ENCODE results near the gene FAM3C. TPM values are rescaled to one million over a fixed set of nuclear protein-coding genes. Genes with fewer than 3 reads are reported as not detected.
"Not testable (repeated sequence)": the region's sequence is repeated elsewhere in the genome, so short reads cannot be mapped to it uniquely, and the experiment has no call there.

Gene FAM3C
- total RNA-seq, 1 experiment from 2014 or later = 83.5 TPM

DNA sequence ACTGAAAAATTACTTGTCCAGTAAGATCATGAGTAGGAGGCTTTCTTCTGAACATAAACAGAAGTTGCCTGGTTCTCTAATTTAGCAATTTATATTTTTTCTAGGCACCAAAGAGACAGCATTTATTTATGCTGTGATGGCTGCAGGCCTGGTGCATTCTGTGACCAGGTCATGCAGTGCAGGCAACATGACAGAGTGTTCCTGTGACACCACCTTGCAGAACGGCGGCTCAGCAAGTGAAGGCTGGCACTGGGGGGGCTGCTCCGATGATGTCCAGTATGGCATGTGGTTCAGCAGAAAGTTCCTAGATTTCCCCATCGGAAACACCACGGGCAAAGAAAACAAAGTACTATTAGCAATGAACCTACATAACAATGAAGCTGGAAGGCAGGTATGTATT is 64.5 kb downstream of the FAM3C start:
- DNase-seq (ENCODE audit: low read depth) = no peak

DNA sequence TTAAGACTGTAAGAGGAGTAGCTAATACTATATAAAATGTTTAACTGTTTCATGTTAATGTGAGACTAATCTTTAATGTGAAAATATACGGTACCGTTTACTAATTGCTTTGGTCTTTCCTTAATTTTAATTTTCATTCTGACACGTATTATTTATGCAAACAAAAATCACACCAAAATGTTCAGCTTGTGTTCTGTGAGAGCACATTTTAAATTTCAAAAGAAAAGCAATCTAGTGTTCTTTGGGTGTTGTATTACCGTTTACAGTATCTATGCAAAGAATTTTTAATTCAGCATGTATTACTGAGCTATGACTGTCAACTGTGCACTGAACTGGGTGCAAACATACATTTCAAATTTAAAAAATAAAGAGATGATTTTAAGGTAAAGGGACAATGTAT is 65.1 kb downstream of the FAM3C start:
- DNase-seq (ENCODE audit: low read depth) = no peak

DNA sequence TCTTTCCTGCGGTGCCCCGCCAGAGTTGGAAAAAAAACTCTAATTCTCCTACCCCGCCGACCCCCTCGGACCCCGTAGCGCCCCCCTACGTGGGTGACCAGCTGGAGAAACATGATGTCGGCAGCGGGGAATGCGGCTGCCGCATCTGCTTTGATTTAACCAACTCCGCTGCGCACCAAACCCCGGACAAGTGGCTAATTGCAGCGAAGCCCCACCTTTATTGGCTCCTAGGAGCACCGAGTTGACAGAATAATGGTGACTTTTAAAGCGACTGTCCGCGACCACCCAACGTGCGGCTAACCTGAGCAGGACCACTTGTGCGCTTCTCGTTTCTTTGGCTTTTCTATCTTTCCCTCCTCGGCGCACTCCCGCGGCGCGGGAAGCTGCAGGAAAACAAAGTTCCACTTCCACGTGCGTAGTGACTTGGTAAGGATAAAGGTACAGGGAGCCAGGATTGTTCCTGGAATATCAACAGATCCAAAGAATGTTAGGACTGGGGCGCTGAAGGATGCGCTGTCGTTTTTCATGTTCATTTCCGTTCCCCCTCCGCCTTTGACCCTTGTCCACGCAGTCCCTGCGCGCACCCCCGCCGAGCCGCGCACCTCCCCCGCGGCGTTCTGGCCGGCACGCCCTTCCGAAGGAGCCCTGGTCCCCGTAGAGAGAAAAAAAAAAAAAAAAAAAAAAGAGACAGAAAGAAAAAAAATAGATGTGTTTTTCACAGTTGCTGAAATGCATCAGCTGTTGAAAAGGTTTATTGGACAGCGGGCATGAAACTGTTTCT is 65.9 kb downstream of the FAM3C start:
- DNase-seq (ENCODE audit: low read depth) = no peak

DNA sequence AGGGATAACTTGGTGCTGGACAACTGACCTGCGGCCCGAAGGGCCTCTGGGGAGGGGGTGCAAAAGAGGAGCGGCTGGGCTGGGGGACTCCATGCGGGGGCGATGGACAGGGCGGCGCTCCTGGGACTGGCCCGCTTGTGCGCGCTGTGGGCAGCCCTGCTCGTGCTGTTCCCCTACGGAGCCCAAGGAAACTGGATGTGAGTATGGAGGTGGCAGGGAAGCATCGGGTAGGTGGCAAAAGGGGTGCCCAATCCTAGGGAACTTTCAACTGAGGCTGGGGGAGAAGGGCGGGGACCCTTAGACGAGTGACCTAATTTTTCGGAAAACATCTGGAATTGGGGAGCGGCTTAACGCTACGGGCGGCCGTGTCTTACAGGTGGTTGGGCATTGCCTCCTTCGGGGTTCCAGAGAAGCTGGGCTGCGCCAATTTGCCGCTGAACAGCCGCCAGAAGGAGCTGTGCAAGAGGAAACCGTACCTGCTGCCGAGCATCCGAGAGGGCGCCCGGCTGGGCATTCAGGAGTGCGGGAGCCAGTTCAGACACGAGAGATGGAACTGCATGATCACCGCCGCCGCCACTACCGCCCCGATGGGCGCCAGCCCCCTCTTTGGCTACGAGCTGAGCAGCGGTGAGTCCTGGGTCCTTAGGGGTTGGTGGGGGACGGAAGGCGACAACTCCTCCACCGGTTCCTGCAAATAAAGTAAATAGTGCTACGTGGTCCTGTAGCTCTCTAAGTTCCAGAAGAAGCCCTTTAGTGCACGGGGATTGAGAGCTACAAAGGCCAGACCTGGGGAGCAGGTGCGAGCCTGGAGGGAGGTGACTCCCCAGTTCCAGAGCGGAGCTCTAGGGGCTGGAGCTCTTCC is 66.7 kb downstream of the FAM3C start:
- DNase-seq (ENCODE audit: low read depth) = no peak

DNA sequence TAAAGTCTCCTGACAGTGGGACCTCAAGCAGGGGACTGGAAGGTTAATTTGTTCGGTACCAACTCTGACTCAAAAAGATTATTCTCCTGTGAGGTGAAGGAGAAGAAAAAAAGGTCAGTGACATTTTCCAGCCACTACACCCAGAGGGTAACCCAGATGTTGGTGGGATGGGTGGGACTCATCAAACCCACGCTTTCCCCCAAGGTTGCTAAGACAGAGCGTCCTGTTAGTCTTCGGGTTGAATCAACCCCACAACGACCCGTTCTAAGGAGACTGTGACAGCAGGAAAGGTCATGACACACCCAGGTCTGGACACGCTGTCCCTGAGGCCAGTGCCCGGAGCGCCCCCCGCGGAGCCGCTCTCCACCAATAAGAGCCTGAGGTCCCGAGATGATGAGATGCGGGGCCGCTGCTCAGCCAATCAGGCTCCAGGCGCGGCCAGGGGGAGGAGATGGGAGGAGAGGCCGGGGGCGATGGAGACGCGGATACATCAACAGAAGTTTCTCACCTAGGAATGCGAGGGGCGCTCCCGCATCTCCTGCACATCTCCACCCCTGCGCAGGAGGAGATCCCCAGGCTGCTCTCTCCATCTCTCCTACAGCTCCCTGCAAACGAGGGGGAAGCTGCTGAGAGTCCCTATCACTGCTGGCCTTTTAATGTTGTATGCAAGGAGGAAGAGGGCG is 67.5 kb downstream of the FAM3C start, which contains the start of gene WNT16:
Gene WNT16 (plus strand): TSS at position 493 of the 683 bp plus-strand sequence. CDS start 293 bp downstream, outside the sequence.
- DNase-seq (ENCODE audit: low read depth) = no peak

DNA sequence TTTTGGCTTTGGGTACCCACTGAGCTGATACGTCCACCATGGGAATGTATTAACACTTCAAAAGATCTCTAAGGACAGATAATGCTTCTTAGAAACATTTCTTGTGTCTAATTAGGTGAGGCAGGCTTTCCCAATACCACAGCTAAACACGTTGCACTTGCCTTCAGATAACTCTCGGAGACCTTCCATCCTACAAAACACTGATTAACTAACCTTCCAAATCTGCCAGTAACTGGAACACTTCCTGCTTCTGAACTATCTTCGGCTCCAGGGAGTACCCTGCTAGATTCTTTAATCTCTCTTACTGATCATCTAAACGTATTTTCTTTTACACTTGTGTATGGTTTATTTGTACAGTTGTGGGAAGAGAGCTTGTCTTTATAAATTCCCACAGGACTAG is 68.4 kb downstream of the FAM3C start:
- DNase-seq (ENCODE audit: low read depth) = no peak

DNA sequence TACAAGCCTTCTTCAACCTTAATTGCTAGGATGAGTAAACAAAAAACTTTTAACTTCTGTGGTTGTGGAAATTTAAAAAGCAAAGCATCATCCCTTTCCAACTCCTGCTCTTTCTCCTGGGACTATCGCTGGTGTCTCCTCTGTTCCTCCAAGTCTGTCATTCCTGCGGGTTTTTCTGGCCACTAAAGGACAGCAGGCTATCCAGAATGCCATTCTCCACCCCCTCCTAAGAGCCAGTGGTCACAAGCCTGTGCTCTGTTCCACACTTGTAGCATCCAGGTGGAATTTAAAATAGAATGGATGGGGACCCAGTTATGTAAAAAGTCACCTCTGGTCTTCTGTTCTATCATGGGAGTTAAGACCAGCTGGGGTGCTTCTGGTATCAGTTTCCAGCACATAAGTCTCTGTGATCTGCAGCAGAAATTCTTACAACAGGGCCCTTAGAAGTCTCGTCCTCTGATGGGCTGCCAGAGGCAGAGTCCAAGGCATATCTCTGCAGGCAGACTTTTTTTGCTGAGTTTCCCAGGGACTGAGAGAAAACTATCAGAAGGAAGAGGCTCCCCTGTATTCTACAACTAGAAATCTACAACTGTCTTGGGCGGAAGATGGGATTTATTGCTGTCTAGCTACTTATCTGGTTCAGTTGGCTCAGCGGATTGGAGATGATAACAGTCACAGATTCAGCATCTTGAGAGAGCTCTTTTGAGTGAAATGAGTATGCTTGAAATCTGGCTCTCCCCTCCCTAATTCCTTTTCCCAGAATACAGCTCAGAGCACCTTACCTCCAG is 72.4 kb downstream of the FAM3C start:
- DNase-seq (ENCODE audit: low read depth) = no peak

DNA sequence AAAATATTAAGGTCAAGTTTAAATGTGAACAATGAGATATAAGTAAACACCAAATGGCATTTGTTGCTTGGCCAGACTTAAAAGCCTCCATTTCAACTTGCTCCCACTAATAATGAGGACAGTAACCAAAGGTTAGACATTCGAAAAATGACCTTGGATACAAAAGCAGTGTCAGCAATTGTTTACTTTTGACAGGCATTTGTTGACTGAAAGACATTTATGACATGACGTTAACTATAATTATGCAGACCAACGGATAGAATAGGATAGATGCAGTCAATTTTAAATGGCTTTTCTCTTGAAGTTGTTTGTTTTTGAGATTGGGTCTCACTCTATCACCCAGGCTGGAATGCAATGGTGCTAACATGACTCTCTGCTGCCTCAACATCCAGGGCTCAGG is 73.6 kb downstream of the FAM3C start:
- DNase-seq (ENCODE audit: low read depth) = no peak

DNA sequence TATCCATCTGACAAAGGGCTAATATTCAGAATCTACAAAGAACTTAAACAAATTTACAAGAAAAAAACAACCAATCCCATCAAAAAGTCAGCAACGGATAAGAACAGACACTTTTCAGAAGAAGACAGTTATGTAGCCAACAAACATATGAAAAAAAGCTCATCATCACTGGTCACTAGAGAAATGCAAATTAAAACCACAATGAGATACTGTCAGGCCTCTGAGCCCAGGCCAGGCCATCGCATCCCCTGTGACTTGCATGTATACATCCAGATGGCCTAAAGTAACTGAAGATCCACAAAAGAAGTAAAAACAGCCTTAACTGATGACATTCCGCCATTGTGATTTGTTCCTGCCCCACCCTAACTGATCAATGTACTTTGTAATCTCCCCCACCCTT is 80.9 kb downstream of the FAM3C start:
- DNase-seq (ENCODE audit: low read depth) = not testable (repeated sequence)

DNA sequence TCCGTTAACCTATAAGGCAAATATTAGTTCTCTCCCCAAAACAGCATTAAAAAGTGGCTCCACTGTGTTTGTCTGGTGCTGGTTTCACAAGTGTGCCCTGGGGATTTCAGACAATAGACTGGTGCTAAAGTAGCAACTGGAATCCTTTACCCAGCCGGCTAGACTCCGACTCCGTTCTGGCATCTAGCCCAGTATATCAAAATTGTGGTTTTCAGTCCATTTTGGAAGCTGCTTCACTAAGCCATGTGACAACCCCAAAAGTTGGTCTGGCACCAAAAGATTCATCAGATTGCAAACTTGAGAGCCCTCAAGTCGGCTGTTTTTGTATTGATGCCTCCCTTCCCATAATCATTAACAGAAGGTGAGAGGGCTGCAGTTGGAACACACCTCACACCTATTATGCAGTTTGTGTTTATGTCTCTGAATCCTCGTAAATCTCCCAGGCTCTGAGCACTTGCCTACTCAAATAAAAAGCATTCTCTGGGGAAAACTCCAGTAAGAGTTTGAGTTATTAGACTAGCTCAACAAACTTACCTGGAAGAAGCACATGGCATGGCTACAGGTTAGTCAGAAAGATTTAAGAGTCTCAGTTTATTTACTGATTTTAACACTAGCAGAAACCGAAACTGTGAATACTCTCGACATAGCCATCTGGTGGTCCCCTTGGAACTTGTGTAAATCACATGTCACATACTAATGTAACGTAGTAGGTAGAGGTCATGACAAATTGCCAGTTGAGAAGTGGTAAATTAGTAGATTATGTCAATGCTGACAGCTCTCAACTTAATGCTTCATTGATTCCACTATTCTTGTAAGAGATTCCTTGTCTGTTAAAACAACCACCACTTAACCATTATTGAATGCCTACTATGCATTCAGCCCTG is 82.1 kb downstream of the FAM3C start:
- DNase-seq (ENCODE audit: low read depth) = no peak

DNA sequence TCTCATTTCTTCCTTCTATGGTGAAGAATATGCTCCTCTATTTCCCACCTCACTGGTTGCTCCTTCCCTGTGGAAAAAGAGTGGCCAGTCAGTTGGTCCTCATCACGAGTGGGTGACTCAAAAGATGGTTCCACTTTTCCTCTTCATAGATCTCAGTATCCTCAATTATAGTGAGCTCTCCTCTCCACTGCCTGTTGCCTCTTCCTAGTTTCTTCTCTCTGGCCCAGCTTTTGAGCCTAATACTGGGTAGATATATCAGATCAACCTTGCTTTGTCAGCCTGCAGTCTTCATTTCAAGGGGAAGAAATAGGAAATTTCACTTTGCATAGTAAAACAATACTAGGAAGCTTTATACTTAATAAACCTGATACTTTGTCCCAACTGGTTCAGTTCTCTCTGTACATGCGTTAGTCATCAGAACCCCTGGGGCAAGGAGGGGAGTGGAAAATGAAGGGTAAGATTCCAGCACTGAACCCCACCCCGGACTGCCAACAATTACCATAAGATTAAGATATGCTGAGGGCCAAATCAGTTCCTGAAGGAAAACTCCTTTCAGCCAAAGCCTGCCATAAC is 82.8 kb downstream of the FAM3C start:
- no peak for DNase-seq (ENCODE audit: low read depth)

DNA sequence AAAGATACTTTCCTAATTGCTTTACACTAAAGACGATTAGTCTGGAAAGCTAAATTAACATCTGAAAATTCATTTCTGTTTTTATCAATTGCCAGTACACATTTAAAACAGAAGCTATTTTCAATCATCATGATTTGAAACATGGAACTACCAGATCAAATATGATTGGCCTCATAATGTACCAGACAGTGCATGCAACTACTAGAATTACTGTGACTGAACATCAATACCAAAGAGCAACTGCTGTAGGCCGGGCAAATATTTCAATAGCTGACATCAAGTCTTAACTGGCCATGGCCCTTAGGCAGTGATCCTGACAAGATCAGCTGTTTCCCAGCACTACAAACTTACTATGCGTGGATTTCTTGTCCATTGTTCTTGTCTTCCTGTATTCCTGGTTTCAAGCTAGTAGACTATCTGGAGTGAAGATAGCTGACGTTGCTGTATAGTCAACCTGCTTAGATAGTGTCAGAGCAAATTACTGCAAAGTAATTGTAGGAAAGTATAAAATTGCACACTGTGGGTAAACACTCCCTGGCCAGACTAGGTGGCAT is 89.0 kb downstream of the FAM3C start:
- DNase-seq (ENCODE audit: low read depth) = no peak

DNA sequence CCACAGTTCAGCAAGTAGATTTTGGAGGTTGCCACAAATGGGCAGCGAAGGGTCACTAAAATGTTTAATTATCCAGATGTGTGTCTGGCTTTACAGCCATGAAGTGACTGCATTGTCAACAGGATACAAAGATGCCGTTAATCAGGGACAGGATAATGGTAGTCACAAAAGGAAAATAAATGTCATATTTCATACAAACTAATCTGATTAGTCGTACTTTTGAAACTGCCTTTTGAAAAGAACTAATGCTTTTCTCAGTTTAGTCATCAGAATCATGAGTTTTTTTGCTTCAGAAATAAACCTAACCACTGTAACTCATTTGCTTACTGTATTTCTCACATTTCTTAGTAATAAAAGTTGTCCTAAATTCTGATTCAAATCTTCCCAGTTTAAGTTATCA is 89.5 kb downstream of the FAM3C start:
- no peak for DNase-seq (ENCODE audit: low read depth)

DNA sequence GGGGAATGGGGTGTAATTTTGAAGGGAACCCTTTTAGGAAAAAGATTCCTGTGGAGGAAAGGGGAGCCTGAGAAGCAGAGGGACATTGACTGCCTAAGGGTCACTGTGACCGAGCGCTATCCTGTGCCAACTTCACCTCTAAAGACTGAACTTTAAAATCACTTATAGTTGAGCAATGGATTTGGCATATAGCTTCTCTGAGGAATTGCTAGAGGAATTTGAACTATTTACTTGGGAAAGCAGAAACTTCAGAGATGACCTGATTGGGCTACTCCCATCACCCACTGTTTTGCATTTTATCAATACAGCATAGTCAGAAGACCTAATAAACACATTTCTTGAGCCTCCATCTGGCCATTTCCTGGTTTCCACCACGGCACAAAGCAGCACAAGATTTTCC is 91.0 kb downstream of the FAM3C start:
- DNase-seq (ENCODE audit: low read depth) = no peak

DNA sequence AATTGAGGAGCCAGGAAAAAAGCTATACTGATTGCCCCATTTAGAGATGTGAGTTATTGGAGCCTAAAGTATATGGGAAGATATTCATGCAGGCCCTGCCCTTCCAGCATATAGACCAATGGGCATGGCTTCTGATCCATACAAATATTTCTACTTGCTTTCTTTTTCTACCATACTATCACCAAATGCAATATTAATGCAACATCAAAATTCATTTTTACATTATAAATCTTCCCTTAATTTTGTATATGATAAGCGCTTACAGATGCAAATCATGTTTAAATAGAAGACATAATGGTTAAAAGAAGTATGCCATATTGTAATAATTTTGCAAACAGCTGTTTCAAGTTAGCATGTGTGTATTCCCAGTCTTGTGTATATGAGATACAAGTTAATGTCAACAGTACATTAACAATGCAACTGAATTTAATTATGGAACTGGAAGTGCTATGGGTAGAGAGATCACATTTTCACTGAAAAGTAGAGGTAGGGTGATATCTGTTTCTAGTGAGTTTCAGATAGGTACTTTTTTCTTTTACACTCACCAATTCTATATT is 91.9 kb downstream of the FAM3C start:
- DNase-seq (ENCODE audit: low read depth) = no peak

DNA sequence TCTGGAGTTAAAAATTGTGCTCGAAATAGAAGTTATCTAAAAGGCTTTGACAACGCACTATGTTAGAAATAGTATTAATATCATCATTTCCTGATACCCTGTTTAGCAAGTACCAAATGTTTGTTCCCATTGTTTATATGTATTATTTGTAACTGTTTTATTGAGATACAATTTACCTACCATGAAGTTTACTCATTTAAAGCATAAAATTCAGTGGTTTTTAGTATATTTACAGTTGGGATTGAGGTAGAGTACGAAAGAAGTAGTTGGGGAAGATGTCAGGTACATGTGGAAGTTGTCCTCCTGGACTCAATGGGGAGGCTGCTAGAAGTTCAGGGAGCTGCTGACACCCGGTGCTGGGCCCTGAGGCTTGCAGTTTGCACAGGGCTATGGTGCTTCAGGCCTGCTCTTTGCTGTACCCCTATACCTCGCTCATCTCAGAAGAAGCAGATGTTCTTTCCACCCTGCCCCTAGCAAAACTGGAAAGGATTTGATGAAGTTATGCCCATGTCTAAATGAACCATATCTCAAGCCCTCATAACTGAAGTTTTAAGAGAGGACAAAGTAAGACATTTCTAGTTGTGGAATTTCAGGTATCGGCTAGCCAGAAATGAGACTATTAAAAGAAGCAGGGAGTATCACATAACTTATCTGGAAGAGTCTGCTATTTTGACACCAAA is 92.5 kb downstream of the FAM3C start:
- no peak for DNase-seq (ENCODE audit: low read depth)

DNA sequence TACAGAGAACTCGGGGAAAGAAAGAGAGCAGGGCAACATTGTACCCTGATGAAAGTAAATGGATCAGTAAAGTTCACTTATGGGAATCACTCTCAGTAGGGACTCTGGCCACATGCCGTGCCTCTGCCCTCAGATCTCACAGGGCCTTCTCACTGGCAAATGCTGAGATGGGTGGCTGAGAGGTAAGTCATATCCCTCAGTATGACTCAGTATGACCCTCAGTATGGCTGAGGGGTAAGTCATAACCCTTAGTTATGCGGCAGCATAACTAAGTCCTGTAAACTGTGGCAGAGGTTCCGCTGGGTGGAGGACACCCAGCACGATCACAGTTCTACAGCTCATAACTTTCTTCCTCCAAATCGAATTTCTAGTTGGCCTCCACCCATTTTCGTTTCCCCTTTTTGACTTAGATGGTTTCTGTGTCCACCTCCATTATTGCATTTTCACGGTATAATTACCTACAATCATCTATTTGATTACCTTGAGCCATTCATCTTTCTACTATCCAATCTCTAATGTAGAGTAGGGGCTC is 93.8 kb downstream of the FAM3C start:
- peak; percentile 91 for DNase-seq (ENCODE audit: low read depth)

Measured in HT1080 (cell line).